Limb (tissue), 2 donors: ENCODE results near the gene PKHD1.
A peak's percentile ranks its signal among the peaks of the same experiment; 100 is the strongest.
"Not testable (repeated sequence)": the region's sequence is repeated elsewhere in the genome, so short reads cannot be mapped to it uniquely, and the experiment has no call there.

Source experiments
- DNase-seq, 2 donors: peaks; one replicate each; pipeline ENCODE4 v3.0.0-alpha.2; 2016; ENCODE audit errors: extremely low spot score in 2 of 2

The PKHD1 gene

GRCh38 chr6:52000064-52000463 is 87.3 kb downstream of the PKHD1 start:
- DNase-seq = no peak

- no peak for DNase-seq
Observed at GRCh38 chr6:51996296-51996947, 91.0 kb downstream of the PKHD1 start.

- no peak for DNase-seq
Observed at GRCh38 chr6:51995214-51995755, 92.1 kb downstream of the PKHD1 start.

- DNase-seq = no peak
Observed at GRCh38 chr6:51992876-51993275, 94.5 kb downstream of the PKHD1 start.

GRCh38 chr6:51989789-51990188 is 97.6 kb downstream of the PKHD1 start:
- no peak for DNase-seq

GRCh38 chr6:51986864-51987263 is 100.5 kb downstream of the PKHD1 start:
- DNase-seq = no peak

- no peak for DNase-seq
Observed at GRCh38 chr6:51983564-51983963, 103.8 kb downstream of the PKHD1 start.

- DNase-seq = not testable (repeated sequence)
Observed at GRCh38 chr6:51982695-51983094, 104.7 kb downstream of the PKHD1 start.

GRCh38 chr6:51976374-51976773 is 111.0 kb downstream of the PKHD1 start:
- no peak for DNase-seq

- no peak for DNase-seq
Observed at GRCh38 chr6:51972659-51973058, 114.8 kb downstream of the PKHD1 start.

GRCh38 chr6:51968265-51968664 is 119.1 kb downstream of the PKHD1 start:
- DNase-seq = no peak

- DNase-seq = no peak
Observed at GRCh38 chr6:51965222-51965801, 122.1 kb downstream of the PKHD1 start.

- no peak for DNase-seq
Observed at GRCh38 chr6:51963980-51964379, 123.4 kb downstream of the PKHD1 start.

GRCh38 chr6:51962354-51962753 is 125.1 kb downstream of the PKHD1 start:
- no peak for DNase-seq

- no peak for DNase-seq
Observed at GRCh38 chr6:51960419-51960818, 127.0 kb downstream of the PKHD1 start.

GRCh38 chr6:51959744-51960383 is 127.5 kb downstream of the PKHD1 start:
- peak; percentile 75 to 85 for DNase-seq

GRCh38 chr6:51954681-51955080 is 132.7 kb downstream of the PKHD1 start:
- no peak for DNase-seq

GRCh38 chr6:51953246-51953645 is 134.2 kb downstream of the PKHD1 start:
- no peak for DNase-seq

- DNase-seq = no peak
Observed at GRCh38 chr6:51951924-51952323, 135.5 kb downstream of the PKHD1 start.

- peak in 1 of 2 donors; percentile 34 for DNase-seq
Observed at GRCh38 chr6:51949526-51949925, 137.9 kb downstream of the PKHD1 start.

GRCh38 chr6:51939695-51940094 is 147.7 kb downstream of the PKHD1 start:
- not testable (repeated sequence) for DNase-seq

GRCh38 chr6:51936531-51937290 is 150.7 kb downstream of the PKHD1 start:
- DNase-seq = no peak
